HEK293 (cell line): ENCODE data around the gene MAN1C1.
"Not testable (repeated sequence)": the region's sequence is repeated elsewhere in the genome, so short reads cannot be mapped to it uniquely, and the experiment has no call there.

ENCODE experiments used
- SP2 ChIP-seq: fragments of 450-650 bp; formaldehyde crosslinking; IDR thresholded peaks from 2 replicates; pipeline ENCODE4 v1.5.1; 2016; ENCODE audit warnings: missing biosample characterization, missing genetic modification characterization
- ZNF2 ChIP-seq: fragments of 450-650 bp; formaldehyde crosslinking; IDR thresholded peaks from 2 replicates; pipeline ENCODE4 v1.5.1; 2016; ENCODE audit warnings: missing biosample characterization, missing genetic modification characterization
- TF ChIP-seq, protein P1 (sequence below): fragments of 450-650 bp; formaldehyde crosslinking; conservative IDR thresholded peaks from 2 replicates; pipeline ENCODE4 v1.5.1; 2016; ENCODE audit warnings: low read depth, missing biosample characterization, missing genetic modification characterization

DNA sequence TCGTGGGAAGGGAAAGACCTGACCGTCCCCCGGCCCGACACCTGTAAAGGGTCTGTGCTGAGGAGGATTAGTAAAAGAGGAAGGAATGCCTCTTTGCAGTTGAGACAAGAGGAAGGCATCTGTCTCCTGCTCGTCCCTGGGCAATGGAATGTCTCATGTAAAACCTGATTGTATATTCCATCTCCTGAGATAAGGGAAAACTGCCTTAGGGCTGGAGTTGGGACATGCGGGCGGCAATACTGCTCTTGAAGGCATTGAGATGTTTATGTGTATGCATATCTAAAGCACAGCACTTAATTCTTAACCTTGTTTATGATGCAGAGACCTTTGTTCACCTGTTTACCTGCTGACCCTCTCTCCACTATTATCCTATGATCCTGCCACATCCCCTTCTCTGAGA, 28.4 kb upstream of the MAN1C1 start:
- TF ChIP-seq, protein P1, sequence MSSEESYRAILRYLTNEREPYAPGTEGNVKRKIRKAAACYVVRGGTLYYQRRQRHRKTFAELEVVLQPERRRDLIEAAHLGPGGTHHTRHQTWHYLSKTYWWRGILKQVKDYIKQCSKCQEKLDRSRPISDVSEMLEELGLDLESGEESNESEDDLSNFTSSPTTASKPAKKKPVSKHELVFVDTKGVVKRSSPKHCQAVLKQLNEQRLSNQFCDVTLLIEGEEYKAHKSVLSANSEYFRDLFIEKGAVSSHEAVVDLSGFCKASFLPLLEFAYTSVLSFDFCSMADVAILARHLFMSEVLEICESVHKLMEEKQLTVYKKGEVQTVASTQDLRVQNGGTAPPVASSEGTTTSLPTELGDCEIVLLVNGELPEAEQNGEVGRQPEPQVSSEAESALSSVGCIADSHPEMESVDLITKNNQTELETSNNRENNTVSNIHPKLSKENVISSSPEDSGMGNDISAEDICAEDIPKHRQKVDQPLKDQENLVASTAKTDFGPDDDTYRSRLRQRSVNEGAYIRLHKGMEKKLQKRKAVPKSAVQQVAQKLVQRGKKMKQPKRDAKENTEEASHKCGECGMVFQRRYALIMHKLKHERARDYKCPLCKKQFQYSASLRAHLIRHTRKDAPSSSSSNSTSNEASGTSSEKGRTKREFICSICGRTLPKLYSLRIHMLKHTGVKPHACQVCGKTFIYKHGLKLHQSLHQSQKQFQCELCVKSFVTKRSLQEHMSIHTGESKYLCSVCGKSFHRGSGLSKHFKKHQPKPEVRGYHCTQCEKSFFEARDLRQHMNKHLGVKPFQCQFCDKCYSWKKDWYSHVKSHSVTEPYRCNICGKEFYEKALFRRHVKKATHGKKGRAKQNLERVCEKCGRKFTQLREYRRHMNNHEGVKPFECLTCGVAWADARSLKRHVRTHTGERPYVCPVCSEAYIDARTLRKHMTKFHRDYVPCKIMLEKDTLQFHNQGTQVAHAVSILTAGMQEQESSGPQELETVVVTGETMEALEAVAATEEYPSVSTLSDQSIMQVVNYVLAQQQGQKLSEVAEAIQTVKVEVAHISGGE (tag by site-specific recombination): not testable (repeated sequence)
- not testable (repeated sequence) for TF ChIP-seq SP2; ZNF2 (tag by site-specific recombination)
